H1 (cell line): ENCODE data around the gene AGBL1. TPM values are rescaled to one million over a fixed set of nuclear protein-coding genes. Genes with fewer than 3 reads are reported as not detected.

Source experiments
- CTCF ChIA-PET: fragments of 300-600 bp; sonication (Branson Sonifier 250); formaldehyde crosslinking; loops from one replicate; lab custom pipeline; 2021; ENCODE audit not compliant: partially characterized antibody; lab: Charles Lee
- POLR2A ChIA-PET: fragments of 300-600 bp; sonication (Branson Sonifier 250); formaldehyde crosslinking; loops from one replicate; lab custom pipeline; 2021; ENCODE audit warnings: inconsistent platforms; ENCODE audit not compliant: partially characterized antibody; lab: Charles Lee
- DNase-seq, 2 experiments: peaks; one replicate each; pipeline versions ENCODE4 v3.0.0 to v3.0.0-alpha.2; 2010 to 2022; ENCODE audit warnings: low spot score in 2 of 2, low read depth in 1 of 2, mixed read lengths in 1 of 2
- FAIRE-seq: peaks from 2 replicates; lab custom pipeline; 2011; peaks lifted over from hg19 to GRCh38; lab: Jason Lieb, UNC
- H2AFZ ChIP-seq: 2 replicates; pipeline ENCODE4 v1.8.1; 2012; ENCODE audit warnings: low read length, inconsistent platforms
- H2AK5ac ChIP-seq: 2 replicates; pipeline ENCODE4 v1.6.1; 2013; ENCODE audit warnings: low read depth, low read length
- H2BK120ac ChIP-seq: replicated peaks from 2 replicates; pipeline ENCODE3; 2013; ENCODE audit warnings: low read depth, low read length, inconsistent platforms
- H2BK12ac ChIP-seq: 2 replicates; pipeline ENCODE4 v1.6.1; 2013; ENCODE audit warnings: low read depth, low read length
- H2BK15ac ChIP-seq: 2 replicates; pipeline ENCODE4 v1.6.1; 2013; ENCODE audit warnings: low read length
- H2BK20ac ChIP-seq: 2 replicates; pipeline ENCODE4 v1.6.1; 2013; ENCODE audit warnings: low read length
- H2BK5ac ChIP-seq: 2 replicates; pipeline ENCODE4 v1.6.1; 2013; ENCODE audit warnings: low read depth, low read length
- H3K14ac ChIP-seq: 2 replicates; pipeline ENCODE4 v1.6.1; 2013; ENCODE audit warnings: inconsistent platforms; ENCODE audit not compliant: insufficient read length
- H3K18ac ChIP-seq: 2 replicates; pipeline ENCODE4 v1.6.1; 2013; ENCODE audit warnings: low read length; ENCODE audit errors: extremely low read depth
- H3K23ac ChIP-seq: 2 replicates; pipeline ENCODE4 v1.6.1; 2013; ENCODE audit warnings: inconsistent platforms; ENCODE audit not compliant: insufficient read length
- H3K23me2 ChIP-seq: 2 replicates; pipeline ENCODE4 v1.6.1; 2013; ENCODE audit warnings: low read depth, low read length
- H3K27ac ChIP-seq: 2 replicates; pipeline ENCODE4 v1.6.1; 2011; ENCODE audit warnings: low read depth, low read length, inconsistent platforms
- H3K27me3 ChIP-seq, 4 experiments: replicated peaks in 1 of 4; 1 replicate in 1 of 4; 2 replicates in 3 of 4; pipeline versions ENCODE4 v1.6.1 to v1.8.1; 2011 to 2013; ENCODE audit warnings: low read length in 3 of 4, mild to moderate bottlenecking in 3 of 4, inconsistent platforms in 2 of 4, mixed read lengths in 2 of 4, moderate library complexity in 1 of 4; ENCODE audit not compliant: control insufficient read depth in 3 of 4, insufficient read depth in 3 of 4; ENCODE audit errors: extremely low read depth in 1 of 4
- H3K36me3 ChIP-seq, 4 experiments: 2 replicates each; pipeline versions ENCODE4 v1.6.1 to v1.8.1; 2011 to 2013; ENCODE audit warnings: mild to moderate bottlenecking in 4 of 4, low read length in 3 of 4, moderate library complexity in 2 of 4, control low read depth in 1 of 4, inconsistent platforms in 1 of 4; ENCODE audit not compliant: insufficient read depth in 4 of 4, control insufficient read depth in 2 of 4
- H3K4ac ChIP-seq: replicated peaks from 2 replicates; pipeline ENCODE3; 2013; ENCODE audit warnings: low read length, low read depth, mixed read lengths, inconsistent platforms; ENCODE audit not compliant: insufficient read length
- H3K4me1 ChIP-seq, 4 experiments: replicated peaks in 1 of 4; 1 replicate in 1 of 4; 2 replicates in 3 of 4; pipeline versions ENCODE4 v1.6.1 to v1.8.1; 2011 to 2013; ENCODE audit warnings: low read length in 3 of 4, inconsistent platforms in 2 of 4, mixed read lengths in 1 of 4; ENCODE audit not compliant: insufficient read depth in 4 of 4, control insufficient read depth in 3 of 4
- H3K4me2 ChIP-seq, 2 experiments: 2 replicates each; pipeline versions ENCODE4 v1.6.1 to v1.8.1; 2011 to 2013; ENCODE audit warnings: low read depth in 2 of 2, low read length in 2 of 2, control low read depth in 1 of 2, inconsistent platforms in 1 of 2, mild to moderate bottlenecking in 1 of 2; ENCODE audit not compliant: insufficient read depth in 1 of 2
- H3K4me3 ChIP-seq, 4 experiments: fragments of 200-600, 300-600 bp in 1 of 4; sonication (generic), shearing (Covaris generic), sonication (Bioruptor Twin) in 1 of 4; 2 replicates each; pipeline versions ENCODE4 v1.5.1 to v1.8.1; 2011 to 2016; ENCODE audit warnings: low read length in 4 of 4, low read depth in 3 of 4, control low read depth in 2 of 4, inconsistent platforms in 2 of 4, mild to moderate bottlenecking in 2 of 4, mixed read lengths in 1 of 4, moderate library complexity in 1 of 4; ENCODE audit not compliant: insufficient read depth in 2 of 4; ENCODE audit errors: extremely low read depth in 1 of 4
- H3K56ac ChIP-seq: replicated peaks from 2 replicates; pipeline ENCODE3; 2013; ENCODE audit warnings: low read depth, mild to moderate bottlenecking, mixed read lengths, low read length, inconsistent platforms; ENCODE audit not compliant: insufficient read length
- H3K79me1 ChIP-seq: 2 replicates; pipeline ENCODE4 v1.6.1; 2013; ENCODE audit warnings: low read depth, low read length, control low read depth
- H3K79me2 ChIP-seq, 2 experiments: 2 replicates each; pipeline versions ENCODE4 v1.6.1 to v1.8.1; 2012 to 2013; ENCODE audit warnings: low read length in 2 of 2, mild to moderate bottlenecking in 2 of 2, inconsistent platforms in 1 of 2; ENCODE audit not compliant: insufficient read depth in 2 of 2, control insufficient read depth in 1 of 2
- H3K9ac ChIP-seq, 4 experiments: replicated peaks in 1 of 4; 1 replicate in 1 of 4; 2 replicates in 3 of 4; pipeline versions ENCODE4 v1.6.1 to v1.8.1; 2011 to 2013; ENCODE audit warnings: low read depth in 3 of 4, low read length in 3 of 4, control low read depth in 2 of 4, mild to moderate bottlenecking in 2 of 4, moderate library complexity in 2 of 4, inconsistent platforms in 1 of 4; ENCODE audit errors: extremely low read depth in 1 of 4
- H3K9me3 ChIP-seq, 2 experiments: 2 replicates each; pipeline versions ENCODE4 v1.6.1 to v1.8.1; 2012 to 2013; ENCODE audit warnings: mild to moderate bottlenecking in 2 of 2, moderate library complexity in 2 of 2, control low read depth in 1 of 2, inconsistent platforms in 1 of 2, low read depth in 1 of 2, low read length in 1 of 2, mixed read lengths in 1 of 2; ENCODE audit not compliant: insufficient read depth in 2 of 2
- H4K20me1 ChIP-seq, 2 experiments: replicated peaks in 1 of 2; 2 replicates each; pipeline versions ENCODE3 to v1.8.1; 2011 to 2013; ENCODE audit warnings: inconsistent platforms in 2 of 2, low read length in 2 of 2, mild to moderate bottlenecking in 1 of 2; ENCODE audit not compliant: insufficient read depth in 2 of 2, control insufficient read depth in 1 of 2
- H4K5ac ChIP-seq: 2 replicates; pipeline ENCODE4 v1.6.1; 2013; ENCODE audit warnings: low read length, low read depth, mixed read lengths, inconsistent platforms; ENCODE audit not compliant: insufficient read length
- H4K8ac ChIP-seq: 2 replicates; pipeline ENCODE4 v1.8.0; 2013; ENCODE audit warnings: mild to moderate bottlenecking, moderate library complexity, low read length, inconsistent platforms; ENCODE audit not compliant: insufficient read depth; ENCODE audit errors: extremely low read depth
- H4K91ac ChIP-seq: replicated peaks from 2 replicates; pipeline ENCODE3; 2013; ENCODE audit warnings: low read length, mixed read lengths, inconsistent platforms; ENCODE audit not compliant: insufficient read length
- ASH2L ChIP-seq: fragments of 200-600, 300-600 bp; sonication (generic); IDR thresholded peaks from one replicate; pipeline ENCODE4 v1.7.1; 2017; ENCODE audit warnings: low read length
- BCL11A ChIP-seq, 2 experiments: IDR thresholded peaks; one replicate each; pipeline ENCODE4 v1.6.1; 2011; ENCODE audit warnings: low read depth in 2 of 2, low read length in 2 of 2, mild to moderate bottlenecking in 2 of 2
- CTBP2 ChIP-seq: IDR thresholded peaks from 2 replicates; pipeline ENCODE4 v1.7.0; 2011; ENCODE audit warnings: borderline replicate concordance, mild to moderate bottlenecking, moderate library complexity, mixed read lengths, low read length; ENCODE audit not compliant: insufficient read depth, insufficient read length
- CTCF ChIP-seq, 3 experiments: IDR thresholded peaks; 1 replicate in 2 of 3; 2 replicates in 1 of 3; pipeline versions ENCODE4 v1.5.1 to v1.6.1; 2011; ENCODE audit warnings: low read length in 3 of 3, mild to moderate bottlenecking in 3 of 3, inconsistent platforms in 2 of 3, low read depth in 1 of 3, moderate library complexity in 1 of 3; ENCODE audit not compliant: insufficient read depth in 1 of 3; ENCODE audit errors: control extremely low read depth in 1 of 3
- FOSL1 ChIP-seq: IDR thresholded peaks from 2 replicates; pipeline ENCODE4 v1.6.1; 2011; ENCODE audit warnings: mild to moderate bottlenecking, low read depth, low read length, moderate library complexity; ENCODE audit not compliant: insufficient read depth
- POLR2AphosphoS5 ChIP-seq: IDR thresholded peaks from 2 replicates; pipeline ENCODE4 v1.6.1; 2011; ENCODE audit warnings: low read depth, low read length
- POU5F1 ChIP-seq: IDR thresholded peaks from 2 replicates; pipeline ENCODE4 v1.6.1; 2011; ENCODE audit warnings: low read depth, mild to moderate bottlenecking, low read length, moderate library complexity
- RNF2 ChIP-seq: fragments of 200-900, 300-1000 bp; sonication (generic); IDR thresholded peaks from 2 replicates; pipeline ENCODE4 v1.7.1; 2016; ENCODE audit warnings: borderline replicate concordance, low read depth, mild to moderate bottlenecking, antibody characterized with exemption, low read length; ENCODE audit not compliant: poor library complexity, severe bottlenecking; ENCODE audit errors: missing control alignments
- SIRT6 ChIP-seq: IDR thresholded peaks from one replicate; pipeline ENCODE4 v1.7.1; 2012; ENCODE audit warnings: low read length, inconsistent platforms
- SIX5 ChIP-seq: IDR thresholded peaks from 2 replicates; pipeline ENCODE4 v1.6.1; 2011; ENCODE audit warnings: mild to moderate bottlenecking, low read depth, low read length
- SUZ12 ChIP-seq: fragments of 200-600 bp; sonication (generic); IDR thresholded peaks from 2 replicates; pipeline ENCODE4 v1.6.1; 2012; ENCODE audit warnings: mild to moderate bottlenecking, inconsistent platforms, low read length, moderate library complexity, mixed read lengths
- TAF1 ChIP-seq: IDR thresholded peaks from 2 replicates; pipeline ENCODE4 v1.6.1; 2011; ENCODE audit warnings: mild to moderate bottlenecking, low read depth, low read length
- WGBS, 2 experiments: shearing (Covaris generic) in 1 of 2; methylation state at CpG; one replicate each; pipeline versions ENCODE4 v1.1.6 to v1.1.7; 2013 to 2015; ENCODE audit warnings: low lambda C conversion rate in 2 of 2, mixed read lengths in 2 of 2, inconsistent platforms in 1 of 2, low coverage in 1 of 2, missing lambda C conversion rate in 1 of 2; ENCODE audit not compliant: insufficient replicate concordance in 2 of 2, insufficient coverage in 1 of 2, insufficient read length in 1 of 2; ENCODE audit errors: extremely low coverage in 1 of 2, missing lambda C conversion rate in 1 of 2; 5-methylcytosine and 5-hydroxymethylcytosine counted together
- polyA plus RNA-seq, 7 experiments: library from polyadenylated mRNA; depleted of rRNA in 3 of 7; stranded (reverse) in 5 of 7; unstranded in 2 of 7; fragments of >200 nt in 5 of 7; fragments of 200-250 nt in 2 of 7; gene quantifications; 1 replicate in 5 of 7; 2 replicates in 1 of 7; 4 replicates in 1 of 7; pipeline versions ENCODE4 v1.2.1 to v1.2.3, GENCODE V29; 2011 to 2013; ENCODE audit warnings: missing spikeins in 2 of 7, mixed read lengths in 2 of 7
- total RNA-seq: library from RNA; stranded (reverse); fragmentation: NEBNext Ultra II Directional; extraction: Animal tissue kit (Norgen Biotek cat#: 25700); gene quantifications from 2 replicates; pipeline ENCODE4 v1.2.1, GENCODE V29; 2021

Gene AGBL1
- total and polyA plus RNA-seq, 2 of the 8 experiments (the other 6 are each of a cell fraction or from before 2014, with no cell fraction given) = not detected

DNA sequence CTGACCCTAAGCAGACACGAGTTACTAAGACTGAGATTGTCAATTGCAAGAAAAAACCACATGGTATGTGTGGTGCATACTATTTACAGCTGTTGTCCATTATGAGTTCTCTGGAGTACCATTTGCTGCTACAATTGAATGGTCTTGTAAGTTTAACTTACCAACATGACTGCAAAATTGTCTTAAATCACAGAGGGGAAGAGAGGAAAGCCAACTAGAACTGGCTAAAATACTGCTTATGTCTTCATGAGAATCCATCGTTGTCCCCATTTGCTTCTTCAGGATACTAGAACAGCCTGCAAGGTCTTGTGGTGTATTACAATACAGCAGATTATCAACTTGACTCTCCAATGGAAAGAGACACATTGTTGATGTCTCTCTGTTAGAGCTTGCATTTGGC, 313.2 kb downstream of the AGBL1 start:
- no peak overlapping the region for H3K4me2 ChIP-seq
- H3K9ac ChIP-seq = no peak overlapping the region
- H3K4ac ChIP-seq = no peak overlapping the region
- no peak overlapping the region for H3K56ac ChIP-seq
- FAIRE-seq (no peak), DNase-seq (no peak)
- CTCF ChIA-PET = no interaction called here
- H3K23ac ChIP-seq = no peak overlapping the region
- no peak overlapping the region for H4K91ac ChIP-seq
- no peaks in the 10 kb centered on the region for H3K36me3 ChIP-seq
- H2AK5ac ChIP-seq = no peak overlapping the region
- no peak overlapping the region for H3K14ac ChIP-seq
- POLR2A ChIA-PET = no interaction called here
- no peak overlapping the region for H3K18ac ChIP-seq
- H3K23me2 ChIP-seq = no peaks in the 10 kb centered on the region
- no peak overlapping the region for H2BK20ac ChIP-seq
- H4K8ac ChIP-seq = no peak overlapping the region
- H2BK15ac ChIP-seq = no peak overlapping the region
- H2BK12ac ChIP-seq = no peak overlapping the region
- H4K20me1 ChIP-seq = no peaks in the 10 kb centered on the region
- H4K5ac ChIP-seq = no peak overlapping the region
- H3K4me1 ChIP-seq = no peaks in the 10 kb centered on the region
- no peak overlapping the region for H2BK5ac ChIP-seq
- no peaks in the 10 kb centered on the region for H3K79me2 ChIP-seq
- no peaks in the 10 kb centered on the region for H3K9me3 ChIP-seq
- 100% methylated on average over 2 of the region's 2 CpGs; no CpG with 5 or more reads in 1 of the 2 experiments for WGBS, 2 experiments
- no peak overlapping the region for H2BK120ac ChIP-seq
- H2AFZ ChIP-seq = no peak overlapping the region
- H3K27ac ChIP-seq = no peak overlapping the region
- H3K79me1 ChIP-seq = no peaks in the 10 kb centered on the region
- H3K27me3 ChIP-seq = no peaks in the 10 kb centered on the region
- no peak overlapping the region for H3K4me3 ChIP-seq
- TF ChIP-seq CTBP2 (no peak), BCL11A (IDR thresholded peaks at IDR 0.05; ENCODE audit: low read depth in 2 of 2, low read length in 2 of 2) (no peak), TAF1 (no peak), CTCF (IDR thresholded peaks at IDR 0.05; ENCODE audit: control extremely low read depth in 1 of 3, insufficient read depth in 1 of 3, low read depth in 1 of 3, low read length in 3 of 3) (no peak), SIX5 (no peak), SIRT6 (no peak), FOSL1 (no peak), POLR2AphosphoS5 (no peak), SUZ12 (no peak), RNF2 (no peak), POU5F1 (no peak), ASH2L (no peak)
